Measurements from ENCODE around the gene JAZF1.

The JAZF1 gene

DNA sequence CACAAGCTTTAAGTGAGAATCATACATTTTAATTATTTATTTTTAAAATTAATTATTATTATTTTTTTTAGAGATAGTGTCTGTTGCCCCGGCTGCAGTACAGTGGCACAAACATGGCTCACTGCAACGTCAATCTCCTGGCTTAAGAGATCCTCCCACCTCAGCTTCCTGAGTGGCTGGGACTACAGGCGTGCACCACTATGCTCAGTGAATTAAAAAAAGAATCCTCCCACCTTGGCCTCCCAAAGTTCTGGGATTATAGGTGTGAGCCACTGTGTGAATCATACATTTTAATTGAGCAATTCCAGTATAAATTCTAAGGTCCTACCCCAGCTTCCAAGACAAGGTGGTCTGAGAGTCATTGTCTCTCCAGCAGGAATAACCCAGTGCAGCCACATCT, 172.4 kb downstream of the JAZF1 start:
- DNase-seq (ENCODE audit: low read depth) = no peak

DNA sequence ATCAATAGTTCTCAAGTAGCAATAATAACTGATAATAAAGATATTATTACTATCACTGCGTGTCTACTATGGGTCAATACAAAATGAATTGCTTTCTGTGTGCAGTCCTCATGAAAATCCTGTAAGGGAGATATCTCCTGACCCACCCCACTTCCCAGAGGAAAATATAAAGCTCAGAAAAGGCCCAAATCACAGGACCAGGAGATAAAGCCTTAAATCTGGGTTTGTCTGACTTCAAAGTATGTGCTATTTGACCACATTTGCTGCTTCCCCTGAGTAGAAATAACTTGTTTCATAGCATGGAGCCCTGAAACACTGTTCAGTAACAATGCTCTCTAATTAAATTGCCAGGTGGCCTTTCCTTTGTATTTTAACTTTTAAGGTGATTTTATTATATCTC, 174.1 kb downstream of the JAZF1 start:
- no peak for DNase-seq (ENCODE audit: low read depth)

DNA sequence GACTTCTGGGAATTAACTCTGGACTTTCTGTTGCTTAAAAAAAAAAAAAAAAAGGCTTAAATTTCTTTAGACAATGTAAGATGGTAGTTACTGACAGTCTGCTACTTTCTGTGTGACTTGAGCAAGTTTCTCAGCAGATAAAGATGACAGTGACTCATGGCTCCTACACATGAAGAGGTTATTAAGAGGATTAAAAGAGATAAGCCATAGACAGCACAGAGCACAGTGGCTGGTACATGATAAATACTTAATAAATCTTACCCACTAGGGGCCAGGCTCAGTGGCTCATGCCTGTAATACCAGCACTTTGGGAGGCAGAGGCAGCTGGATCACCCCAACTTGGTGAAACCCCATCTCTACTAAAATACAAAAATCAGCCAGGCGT, 174.8 kb downstream of the JAZF1 start:
- no peak for DNase-seq (ENCODE audit: low read depth)

DNA sequence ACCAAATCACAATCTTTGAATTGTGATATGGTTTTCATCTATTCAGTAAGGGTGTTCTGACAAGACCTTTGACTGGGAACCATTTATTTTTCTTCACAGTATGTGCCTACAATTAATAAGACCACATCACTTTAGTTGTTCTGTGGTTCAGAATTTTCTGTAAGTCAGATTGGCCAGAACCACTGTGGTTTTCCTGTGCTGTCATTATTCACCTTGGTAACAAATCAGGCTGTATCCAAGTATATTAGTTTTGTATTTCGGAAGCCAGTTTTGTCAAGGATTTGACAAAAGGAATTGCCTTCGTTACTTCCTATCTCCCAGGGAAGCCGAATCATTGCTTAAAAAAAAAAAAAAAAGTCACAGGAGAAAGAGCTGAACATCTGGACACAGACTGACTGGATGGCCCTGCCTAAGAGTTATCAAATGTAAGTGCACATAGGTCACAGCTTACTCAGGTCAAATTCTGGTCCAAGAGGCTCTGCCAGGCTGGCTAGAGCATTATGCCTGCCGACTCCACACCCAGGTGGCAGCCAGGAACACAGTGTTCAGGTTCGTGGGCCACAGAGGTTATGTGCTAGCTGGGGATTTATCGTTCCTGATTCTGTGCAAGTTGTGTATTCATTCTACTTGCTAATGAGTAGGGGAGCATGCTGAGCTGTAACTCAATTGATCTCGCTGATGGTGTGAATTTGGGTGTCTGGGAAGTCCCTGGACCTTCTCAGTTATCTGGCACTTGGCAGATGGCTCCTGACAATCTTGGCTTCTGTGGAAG, 175.3 kb downstream of the JAZF1 start:
- DNase-seq (ENCODE audit: low read depth) = no peak

DNA sequence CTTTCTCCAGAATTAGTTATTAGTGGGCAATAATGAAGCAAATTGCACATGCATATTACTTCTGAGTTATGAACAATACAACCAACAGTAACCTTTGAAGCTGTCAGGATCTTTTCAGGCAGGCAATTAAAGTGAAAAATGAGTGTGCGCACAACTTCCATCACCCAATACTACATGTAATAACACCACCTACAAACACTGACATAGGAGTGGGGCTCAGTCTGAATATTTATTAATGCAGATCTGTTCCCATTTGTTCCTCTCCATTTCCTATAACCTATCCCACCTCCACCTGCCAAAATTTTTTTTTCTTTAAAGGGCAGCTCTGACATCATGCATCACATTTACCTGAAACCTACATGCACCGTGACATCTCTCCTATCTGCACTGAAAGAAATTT, 177.2 kb downstream of the JAZF1 start:
- DNase-seq (ENCODE audit: low read depth) = no peak

DNA sequence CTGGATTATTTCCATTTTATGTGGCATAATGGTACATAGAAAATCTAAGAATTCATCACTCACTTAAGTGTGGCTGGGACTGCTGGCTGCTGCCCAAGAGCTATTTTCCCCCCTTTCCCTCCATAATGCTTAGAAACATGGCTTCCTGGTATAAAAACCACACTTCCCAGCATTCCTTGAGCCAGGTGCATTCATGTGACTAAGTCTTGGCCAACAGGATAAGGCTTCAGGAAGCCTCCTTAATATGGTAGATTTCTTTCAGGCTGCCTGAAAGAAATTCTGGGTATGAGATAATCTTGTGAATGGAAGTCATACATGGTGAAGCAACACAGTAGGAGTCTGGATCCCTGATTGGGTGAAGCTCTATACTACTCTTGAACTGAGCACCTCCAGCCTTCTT, 178.0 kb downstream of the JAZF1 start:
- no peak for DNase-seq (ENCODE audit: low read depth)

DNA sequence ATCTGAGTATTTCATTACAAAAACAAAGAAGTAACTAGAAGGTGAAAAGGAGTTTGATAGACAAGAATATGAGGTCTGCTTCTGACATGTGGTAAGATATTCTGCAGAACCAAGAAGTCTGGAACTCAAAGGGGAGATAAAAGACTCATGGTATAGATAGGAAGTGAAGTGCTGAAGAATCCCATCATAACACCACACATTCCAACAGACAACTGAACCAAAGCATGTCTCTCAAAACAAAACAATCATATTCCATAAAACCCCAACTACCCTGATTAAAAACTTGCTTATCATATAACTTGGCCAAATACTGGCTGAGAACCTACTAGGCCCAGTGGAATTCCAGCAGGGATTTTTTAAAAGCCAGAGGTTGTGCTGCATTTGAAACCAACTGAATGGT, 178.7 kb downstream of the JAZF1 start:
- DNase-seq (ENCODE audit: low read depth) = no peak

DNA sequence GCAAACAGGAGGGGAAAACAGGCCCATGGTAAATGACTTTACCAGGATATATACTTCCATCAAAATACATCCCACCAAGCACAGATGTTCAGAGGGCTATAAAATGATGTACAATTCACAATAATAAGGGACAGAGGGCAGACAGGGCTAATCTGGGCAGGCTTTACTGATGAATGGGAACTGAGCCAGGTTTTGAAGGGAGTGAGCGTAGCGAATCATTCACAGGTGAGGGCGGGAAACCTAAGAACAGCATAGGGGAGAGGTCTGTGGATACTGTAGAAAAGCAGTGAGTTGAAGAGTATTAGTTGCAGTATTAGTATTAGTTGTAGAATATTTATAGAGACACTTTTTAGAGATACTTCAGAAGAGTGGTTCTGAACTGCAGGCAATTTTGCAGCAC, 180.8 kb downstream of the JAZF1 start:
- DNase-seq (ENCODE audit: low read depth) = no peak

DNA sequence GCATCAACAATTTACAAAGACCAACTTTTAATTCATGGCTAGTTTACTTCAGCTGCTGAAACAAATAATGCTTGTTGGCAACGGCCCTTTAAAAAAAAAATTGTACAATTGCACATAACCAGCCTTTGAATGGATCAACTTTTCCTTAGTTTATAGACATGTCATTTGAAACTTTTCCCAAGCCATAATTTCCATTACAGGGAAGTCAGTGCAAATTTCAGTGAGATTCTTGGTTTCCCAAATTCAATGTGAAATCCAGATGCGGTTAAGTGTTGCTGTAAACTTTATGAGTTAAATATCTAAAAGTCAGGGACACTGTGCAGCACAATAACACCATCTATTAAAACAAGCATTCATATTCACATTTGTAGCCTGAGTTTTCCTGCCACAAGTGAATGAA, 182.2 kb downstream of the JAZF1 start:
- DNase-seq (ENCODE audit: low read depth) = no peak

DNA sequence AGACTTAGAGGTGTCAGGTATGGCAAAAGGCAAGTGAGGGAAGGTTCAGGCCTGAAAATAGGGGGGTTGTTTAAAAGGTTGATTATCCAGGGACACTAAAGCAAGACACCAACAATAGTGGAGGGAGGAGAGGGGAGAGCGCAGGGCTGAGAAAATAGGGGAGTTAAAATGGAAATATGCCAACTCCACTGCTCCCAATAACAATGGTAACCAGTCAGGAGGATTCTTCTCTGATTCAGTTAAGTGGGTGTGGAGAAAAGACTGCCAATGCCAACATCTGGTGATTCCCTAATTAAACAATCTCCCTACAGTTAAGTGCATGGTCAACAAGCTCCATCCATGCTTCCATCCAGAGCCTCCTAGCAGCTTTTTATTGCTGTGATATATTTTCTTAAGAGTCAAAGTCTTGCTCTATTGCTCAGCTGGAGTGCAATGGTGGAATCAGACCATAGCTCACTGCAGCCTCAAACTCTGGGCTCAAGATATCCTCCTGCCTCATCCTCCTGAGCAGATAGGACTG, 183.3 kb downstream of the JAZF1 start:
- no peak for DNase-seq (ENCODE audit: low read depth)

DNA sequence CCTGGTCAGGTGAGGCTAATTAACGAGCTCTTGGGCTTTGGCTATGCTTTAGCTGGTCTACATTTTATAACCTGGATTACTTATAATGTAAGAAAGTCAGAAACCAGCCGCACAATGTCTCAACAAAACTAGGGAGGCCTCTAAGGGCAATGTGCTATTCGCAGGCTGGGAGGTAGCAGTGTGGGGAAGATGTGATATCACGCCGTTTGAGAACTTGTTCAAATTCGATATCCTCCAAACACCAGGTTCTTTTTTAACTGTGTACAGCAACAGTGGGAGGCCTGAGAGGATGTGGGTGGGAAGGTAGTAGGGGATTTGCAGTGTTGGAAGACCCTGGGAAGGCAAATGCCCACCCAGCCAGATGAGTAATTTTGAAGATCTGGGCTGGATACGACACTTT, 184.5 kb downstream of the JAZF1 start:
- DNase-seq (ENCODE audit: low read depth) = no peak

DNA sequence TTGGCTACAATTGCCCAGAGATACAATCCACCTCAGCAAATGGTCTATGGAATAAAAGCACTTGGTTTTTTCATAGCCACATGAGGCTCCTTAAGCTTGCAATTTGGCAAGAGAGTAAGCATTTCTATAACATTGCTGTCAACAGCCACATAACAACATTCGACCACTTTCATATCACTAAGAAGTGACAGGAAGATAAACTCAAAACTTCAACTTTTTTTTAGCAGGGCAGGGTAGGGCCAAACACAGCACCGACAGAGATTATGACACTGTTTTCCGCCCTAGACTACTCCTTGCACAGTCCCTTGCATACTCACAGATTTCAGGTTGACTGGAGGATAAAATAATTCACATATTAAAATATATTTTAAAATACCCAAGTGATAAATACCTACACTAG, 185.4 kb downstream of the JAZF1 start:
- DNase-seq (ENCODE audit: low read depth) = no peak

DNA sequence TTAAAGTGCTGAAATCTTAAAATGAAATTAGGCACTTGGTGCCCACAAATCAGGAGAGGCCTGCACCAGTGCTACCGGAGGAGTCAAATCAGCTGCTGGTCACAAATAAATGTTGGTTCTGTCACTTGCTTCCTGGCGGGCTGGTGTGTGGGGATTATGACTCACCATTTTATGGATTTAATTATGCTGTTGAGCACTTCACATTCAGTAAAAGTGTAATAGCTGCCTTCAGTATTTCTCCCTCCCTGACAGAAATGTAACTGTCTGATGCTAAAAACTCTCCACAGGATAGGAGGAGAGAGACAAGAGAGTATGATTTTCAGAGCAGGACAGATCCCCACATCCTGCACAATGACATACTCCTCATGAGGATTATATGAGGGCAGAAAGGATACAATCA, 186.0 kb downstream of the JAZF1 start:
- DNase-seq (ENCODE audit: low read depth) = no peak

DNA sequence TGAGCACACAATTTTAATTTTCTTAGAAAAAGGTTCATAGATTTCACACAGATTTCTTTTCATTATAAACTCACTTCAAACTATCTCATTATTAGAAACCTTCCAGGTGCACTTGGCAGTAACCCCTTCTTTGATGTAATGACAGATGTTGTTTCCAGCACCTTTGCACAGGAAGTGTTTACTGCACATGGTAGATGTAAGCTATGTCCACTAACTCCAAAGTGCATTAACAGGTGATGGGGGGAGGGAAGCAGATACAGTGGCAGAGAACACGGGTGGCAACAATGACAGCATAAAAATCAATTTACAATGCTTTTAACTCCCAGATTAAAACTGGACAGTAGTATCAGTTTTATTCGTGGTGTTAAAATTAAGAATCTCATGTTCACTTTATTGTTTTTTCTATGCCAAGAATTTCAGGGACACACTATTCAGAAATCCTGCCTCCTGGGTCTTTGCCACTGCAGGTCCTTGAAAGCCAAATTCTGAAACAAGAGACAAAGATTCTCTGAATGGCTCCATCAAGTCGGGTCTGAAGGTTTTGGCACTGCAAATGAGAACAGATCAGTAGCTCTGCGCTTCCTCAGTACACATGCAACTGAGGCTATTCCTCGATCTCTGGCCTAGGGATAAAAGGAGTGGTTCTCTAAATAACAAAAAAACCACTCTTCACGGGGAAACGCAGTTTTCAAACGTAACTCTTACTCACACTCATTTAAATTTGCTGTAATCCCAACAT, 187.7 kb downstream of the JAZF1 start:
- DNase-seq (ENCODE audit: low read depth) = no peak

DNA sequence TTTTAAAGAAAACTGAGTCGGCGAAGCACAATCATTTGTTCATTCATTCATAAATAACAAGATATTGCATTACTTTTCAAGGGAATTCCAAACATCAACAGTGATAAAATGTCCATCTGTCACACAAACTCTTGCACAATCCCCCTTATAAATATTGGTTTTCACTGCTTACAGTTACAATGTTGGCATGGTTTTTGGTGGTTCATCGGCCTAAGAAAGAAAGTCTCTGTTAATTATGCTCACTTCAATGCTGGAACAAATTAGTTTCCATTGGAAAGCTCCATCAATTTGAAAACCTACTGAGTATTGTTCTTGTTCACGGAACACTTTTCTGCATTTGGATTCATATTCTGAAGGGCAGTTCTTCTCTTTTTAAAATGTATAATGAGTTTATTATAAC, 188.5 kb downstream of the JAZF1 start:
- no peak for DNase-seq (ENCODE audit: low read depth)

DNA sequence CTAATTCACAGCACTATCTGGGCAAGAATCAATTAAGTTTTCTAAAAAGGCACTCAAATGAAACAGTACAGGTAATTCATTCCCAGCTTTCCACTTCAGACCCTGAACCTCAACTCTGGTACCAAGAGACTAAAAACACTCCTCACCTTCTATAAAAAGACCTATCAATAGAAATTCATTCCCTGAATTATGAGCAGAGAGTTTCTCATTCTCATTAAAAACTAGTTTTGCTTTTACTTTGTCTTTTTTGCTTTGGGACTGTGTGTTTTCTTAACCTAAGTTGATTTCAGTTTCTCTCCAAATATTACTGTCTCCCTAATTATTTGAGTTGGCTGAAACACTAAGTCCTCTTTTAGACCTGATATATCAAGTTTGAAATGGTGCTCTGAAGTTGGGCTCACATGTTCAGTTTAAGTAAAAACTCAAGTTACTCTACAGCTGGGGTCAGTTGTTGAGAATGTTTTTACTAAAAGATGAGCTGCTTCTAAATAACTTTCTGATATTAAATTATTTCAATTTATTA, 189.5 kb downstream of the JAZF1 start:
- DNase-seq (ENCODE audit: low read depth) = no peak

DNA sequence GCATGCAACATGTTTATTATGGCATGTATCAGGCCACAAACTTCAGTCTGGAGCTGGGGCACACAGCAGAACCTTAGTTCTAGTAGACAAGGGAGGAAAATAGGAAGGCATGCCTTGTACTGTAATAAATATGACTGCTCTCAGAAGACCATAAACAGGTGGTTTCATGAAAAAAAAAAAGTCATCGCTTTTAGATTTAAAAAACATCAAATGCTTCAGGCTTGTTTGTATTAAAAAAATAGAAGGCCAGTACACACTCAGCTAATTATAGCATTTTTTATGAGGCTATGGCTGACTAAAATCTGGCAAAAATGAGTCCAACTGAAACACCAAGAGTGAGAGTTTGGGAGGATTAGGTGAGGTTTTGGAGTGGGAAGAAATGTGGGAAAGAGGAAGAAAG, 204.1 kb downstream of the JAZF1 start:
- DNase-seq (ENCODE audit: low read depth) = no peak

DNA sequence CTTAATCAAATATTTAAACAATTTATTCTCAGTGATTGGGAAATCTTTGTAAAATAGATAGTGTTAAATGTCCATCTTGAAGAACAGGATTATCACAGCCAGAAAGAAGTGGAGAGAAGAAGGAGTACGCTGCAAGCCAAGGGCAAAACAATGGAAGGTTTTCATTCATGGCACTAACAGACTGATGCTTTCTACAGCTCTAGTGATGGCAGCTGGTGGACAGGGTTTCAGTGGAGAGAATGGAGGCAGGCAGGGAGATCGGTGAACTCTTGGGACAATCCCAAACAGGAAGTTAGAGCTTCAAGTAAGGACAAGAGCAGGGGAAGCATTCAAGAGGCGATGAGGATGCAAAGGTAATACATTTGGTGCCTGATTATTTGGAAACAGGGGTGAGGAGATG, 207.0 kb downstream of the JAZF1 start:
- DNase-seq (ENCODE audit: low read depth) = no peak

DNA sequence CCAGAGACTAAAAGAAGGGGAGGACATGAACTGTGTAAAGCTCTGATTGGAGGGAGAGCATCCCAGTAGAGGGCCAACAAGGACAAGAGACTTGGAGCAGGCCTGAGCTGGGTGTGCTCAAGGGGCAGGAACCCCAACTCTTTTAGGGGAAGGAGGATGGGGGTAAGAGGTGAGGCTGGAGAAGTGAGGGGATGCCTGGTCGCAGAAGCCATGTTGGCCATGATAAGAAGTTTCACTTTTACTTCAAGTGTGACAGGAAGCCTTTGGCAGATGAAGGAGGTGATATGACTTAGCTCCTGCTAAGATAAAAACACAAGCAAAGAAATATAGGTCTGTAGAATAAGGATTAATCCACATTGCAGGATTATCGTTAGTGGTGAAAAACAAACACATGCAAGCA, 208.3 kb downstream of the JAZF1 start:
- no peak for DNase-seq (ENCODE audit: low read depth)

DNA sequence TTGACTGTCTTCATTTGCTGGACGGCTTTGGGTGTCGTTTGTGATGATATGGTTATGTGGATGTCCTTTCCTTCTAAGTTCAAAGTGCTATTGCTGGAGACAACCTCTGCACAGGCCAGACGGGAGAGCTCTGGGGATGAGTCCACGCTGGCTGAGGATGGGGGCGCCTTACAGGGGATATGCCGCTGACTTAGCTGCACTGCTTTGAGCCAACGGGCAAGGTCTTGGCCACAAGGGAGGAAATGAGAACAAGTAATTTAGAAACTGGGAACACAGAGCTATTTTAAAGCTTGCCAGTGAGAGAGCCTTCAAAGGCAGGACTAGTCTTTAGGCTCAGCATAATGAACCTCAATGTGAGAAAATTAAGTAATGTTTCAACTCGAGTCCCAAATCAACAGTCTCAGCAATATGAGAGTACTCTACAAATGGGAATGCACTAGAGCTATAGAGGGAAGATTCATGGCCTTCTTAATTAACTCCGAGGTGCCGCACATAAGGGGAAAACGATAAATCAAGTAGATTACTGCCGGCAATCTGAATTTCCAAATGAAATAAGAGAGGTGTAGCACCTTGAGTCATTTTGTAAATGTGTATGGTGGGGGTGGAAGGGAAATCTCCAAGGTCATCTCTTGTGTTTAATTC, 209.3 kb downstream of the JAZF1 start:
- no peak for DNase-seq (ENCODE audit: low read depth)

DNA sequence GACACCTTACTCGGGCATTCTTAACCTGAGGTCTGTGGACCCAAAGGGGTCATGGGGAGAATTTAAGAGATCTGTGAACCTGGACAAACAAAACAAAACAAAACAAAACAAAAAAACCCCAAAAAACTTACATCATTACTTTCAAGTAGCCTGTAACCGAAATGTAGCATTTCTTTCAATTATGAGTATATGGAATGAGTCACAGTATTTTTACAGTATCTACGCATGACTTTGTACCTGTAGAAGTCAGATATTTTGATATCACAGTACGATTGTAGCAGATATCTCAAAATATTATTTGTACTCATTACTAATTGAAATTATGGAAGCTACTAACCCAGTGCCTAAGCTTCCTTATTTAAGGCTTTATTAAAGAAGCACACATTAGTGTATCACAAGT, 210.2 kb downstream of the JAZF1 start:
- no peak for DNase-seq (ENCODE audit: low read depth)

DNA sequence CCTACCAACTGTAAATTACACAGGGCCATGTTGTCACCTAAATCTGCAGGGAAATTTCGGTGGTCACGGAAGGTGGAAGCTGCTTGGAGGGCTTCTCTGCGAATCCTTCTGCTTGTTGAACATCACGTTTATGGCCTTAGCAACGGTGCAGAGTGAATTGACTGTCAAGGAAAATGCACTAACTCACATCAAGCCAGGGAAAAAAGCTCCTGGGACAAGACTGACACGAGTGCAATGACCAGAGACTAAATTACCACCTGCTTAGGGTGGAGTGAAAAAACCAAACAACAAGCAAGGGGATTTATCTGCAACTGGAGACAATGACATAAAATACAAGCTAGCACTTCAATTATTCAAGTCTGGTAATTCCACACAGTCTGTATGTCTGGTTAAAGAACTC, 211.2 kb downstream of the JAZF1 start:
- DNase-seq (ENCODE audit: low read depth) = no peak

DNA sequence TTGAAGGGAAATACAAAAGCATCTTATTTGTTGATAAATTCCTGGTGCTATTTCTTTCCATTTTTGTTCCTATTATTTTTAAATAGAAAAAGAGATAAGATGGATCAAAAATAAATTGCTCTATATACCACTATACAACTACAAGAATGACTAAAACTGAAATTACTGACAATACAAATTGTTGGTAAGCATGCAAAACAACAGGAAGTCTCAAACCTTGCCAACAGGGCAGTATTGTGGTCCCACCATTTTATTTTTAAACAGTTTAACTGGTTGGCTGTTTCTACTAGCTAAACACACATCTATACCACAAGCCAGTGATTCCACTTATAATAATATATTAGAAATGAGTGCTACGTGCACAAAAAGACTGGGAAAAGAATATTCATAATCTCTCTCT, 213.0 kb downstream of the JAZF1 start:
- DNase-seq (ENCODE audit: low read depth) = no peak
